Stimulated activated CD4-positive, alpha-beta T cell treated with anti-CD3 and anti-CD28 coated beads, TNF-alpha, amount 100 ng/mL, for 1 hour (primary cell): ENCODE results near the gene MOB2.
"Not testable (repeated sequence)": the region's sequence is repeated elsewhere in the genome, so short reads cannot be mapped to it uniquely, and the experiment has no call there.

Experiments
- DNase-seq, 3 donors: peaks; one replicate each; pipeline ENCODE4 v3.0.0-alpha.2; 2020; ENCODE audit warnings: low read depth in 3 of 3, low spot score in 1 of 3

MOB2 gene

GRCh38 chr11:1444321-1444720 lies 42.3 kb downstream of the MOB2 start:
- DNase-seq: no peak

GRCh38 chr11:1443737-1444136 lies 42.8 kb downstream of the MOB2 start:
- no peak for DNase-seq

- DNase-seq: no peak
Observed at GRCh38 chr11:1442807-1443366, 43.7 kb downstream of the MOB2 start.

- no peak for DNase-seq
Observed at GRCh38 chr11:1442163-1442562, 44.4 kb downstream of the MOB2 start.

GRCh38 chr11:1440496-1440895 lies 46.1 kb downstream of the MOB2 start:
- DNase-seq: no peak

- no peak for DNase-seq
Observed at GRCh38 chr11:1440066-1440465, 46.5 kb downstream of the MOB2 start.

GRCh38 chr11:1439341-1439740 lies 47.2 kb downstream of the MOB2 start:
- no peak for DNase-seq

GRCh38 chr11:1438967-1439330 lies 47.6 kb downstream of the MOB2 start:
- DNase-seq: no peak

GRCh38 chr11:1438261-1438966 lies 48.2 kb downstream of the MOB2 start:
- no peak for DNase-seq

GRCh38 chr11:1437500-1437899 lies 49.1 kb downstream of the MOB2 start:
- DNase-seq: no peak

GRCh38 chr11:1436468-1437039 lies 50.0 kb downstream of the MOB2 start:
- no peak for DNase-seq

GRCh38 chr11:1435820-1436467 lies 50.6 kb downstream of the MOB2 start:
- no peak for DNase-seq

- DNase-seq: not testable (repeated sequence)
Observed at GRCh38 chr11:1435479-1435819, 51.1 kb downstream of the MOB2 start.

GRCh38 chr11:1433977-1434640 lies 52.5 kb downstream of the MOB2 start:
- no peak for DNase-seq

GRCh38 chr11:1433568-1433967 lies 53.0 kb downstream of the MOB2 start:
- no peak for DNase-seq

GRCh38 chr11:1428762-1429316 lies 57.7 kb downstream of the MOB2 start:
- DNase-seq: no peak

GRCh38 chr11:1425439-1425838 lies 61.1 kb downstream of the MOB2 start:
- DNase-seq: no peak

GRCh38 chr11:1425006-1425405 lies 61.6 kb downstream of the MOB2 start:
- no peak for DNase-seq

GRCh38 chr11:1423406-1423805 lies 63.2 kb downstream of the MOB2 start:
- DNase-seq: not testable (repeated sequence)

GRCh38 chr11:1422981-1423380 lies 63.6 kb downstream of the MOB2 start:
- no peak for DNase-seq

- DNase-seq: no peak
Observed at GRCh38 chr11:1422481-1422880, 64.1 kb downstream of the MOB2 start.

- DNase-seq: no peak
Observed at GRCh38 chr11:1421291-1421690, 65.3 kb downstream of the MOB2 start.
